SW480 (cell line): ENCODE measurements around the gene SPTBN5.
"Not testable (repeated sequence)": the region's sequence is repeated elsewhere in the genome, so short reads cannot be mapped to it uniquely, and the experiment has no call there.

Source experiments
- DNase-seq: peaks from one replicate; pipeline ENCODE4 v3.0.0-alpha.2; 2016; ENCODE audit warnings: low spot score

The SPTBN5 gene

GRCh38 chr15:41844814-41845213 lies 49.0 kb downstream of the SPTBN5 start:
- no peak for DNase-seq

GRCh38 chr15:41843571-41843970 lies 50.3 kb downstream of the SPTBN5 start:
- DNase-seq, result no peak

GRCh38 chr15:41842229-41842628 lies 51.6 kb downstream of the SPTBN5 start:
- no peak for DNase-seq

GRCh38 chr15:41841131-41841530 lies 52.7 kb downstream of the SPTBN5 start:
- no peak for DNase-seq

GRCh38 chr15:41840673-41841072 lies 53.2 kb downstream of the SPTBN5 start:
- DNase-seq, result no peak

- no peak for DNase-seq
These were observed 53.9 kb downstream of the SPTBN5 start for GRCh38 chr15:41839781-41840491.

- DNase-seq, result peak; percentile 46
These were observed 55.4 kb downstream of the SPTBN5 start, which contains the start of gene PLA2G4B for GRCh38 chr15:41838400-41838897. Gene PLA2G4B (plus strand): TSS chr15:41838847. CDS start chr15:41838914, 67 bp downstream.

GRCh38 chr15:41836713-41837454 lies 57.0 kb downstream of the SPTBN5 start:
- no peak for DNase-seq

- DNase-seq, result no peak
These were observed 57.8 kb downstream of the SPTBN5 start for GRCh38 chr15:41836073-41836472.

- no peak for DNase-seq
These were observed 59.8 kb downstream of the SPTBN5 start for GRCh38 chr15:41834096-41834495.

- peak; percentile 30 for DNase-seq
These were observed 61.0 kb downstream of the SPTBN5 start for GRCh38 chr15:41832875-41833274.

GRCh38 chr15:41832208-41832607 lies 61.6 kb downstream of the SPTBN5 start:
- no peak for DNase-seq

- not testable (repeated sequence) for DNase-seq
These were observed 62.6 kb downstream of the SPTBN5 start for GRCh38 chr15:41831291-41831690.

GRCh38 chr15:41829959-41830646 lies 63.8 kb downstream of the SPTBN5 start:
- DNase-seq, result no peak

- no peak for DNase-seq
These were observed 65.1 kb downstream of the SPTBN5 start for GRCh38 chr15:41828807-41829141.

- peak; percentile 71 for DNase-seq
These were observed 65.7 kb downstream of the SPTBN5 start, which contains the start of gene JMJD7 for GRCh38 chr15:41827880-41828806. Gene JMJD7 (plus strand): TSS chr15:41828092. CDS start chr15:41828125, 33 bp downstream.

- DNase-seq, result no peak
These were observed 66.5 kb downstream of the SPTBN5 start for GRCh38 chr15:41827290-41827879.

- DNase-seq, result no peak
These were observed 68.0 kb downstream of the SPTBN5 start for GRCh38 chr15:41825572-41826535.

- DNase-seq, result no peak
These were observed 68.7 kb downstream of the SPTBN5 start for GRCh38 chr15:41825145-41825544.
